HG02610 (cell line): Measurements from ENCODE around the gene PLXNB3.

Experiments
- ATAC-seq: cut with Tn5 transposase; IDR thresholded peaks from one replicate; pipeline ENCODE4 v1.9.1; 2021; ENCODE audit warnings: mild to moderate bottlenecking, moderate library complexity; ENCODE audit not compliant: unreplicated experiment

The PLXNB3 gene

DNA sequence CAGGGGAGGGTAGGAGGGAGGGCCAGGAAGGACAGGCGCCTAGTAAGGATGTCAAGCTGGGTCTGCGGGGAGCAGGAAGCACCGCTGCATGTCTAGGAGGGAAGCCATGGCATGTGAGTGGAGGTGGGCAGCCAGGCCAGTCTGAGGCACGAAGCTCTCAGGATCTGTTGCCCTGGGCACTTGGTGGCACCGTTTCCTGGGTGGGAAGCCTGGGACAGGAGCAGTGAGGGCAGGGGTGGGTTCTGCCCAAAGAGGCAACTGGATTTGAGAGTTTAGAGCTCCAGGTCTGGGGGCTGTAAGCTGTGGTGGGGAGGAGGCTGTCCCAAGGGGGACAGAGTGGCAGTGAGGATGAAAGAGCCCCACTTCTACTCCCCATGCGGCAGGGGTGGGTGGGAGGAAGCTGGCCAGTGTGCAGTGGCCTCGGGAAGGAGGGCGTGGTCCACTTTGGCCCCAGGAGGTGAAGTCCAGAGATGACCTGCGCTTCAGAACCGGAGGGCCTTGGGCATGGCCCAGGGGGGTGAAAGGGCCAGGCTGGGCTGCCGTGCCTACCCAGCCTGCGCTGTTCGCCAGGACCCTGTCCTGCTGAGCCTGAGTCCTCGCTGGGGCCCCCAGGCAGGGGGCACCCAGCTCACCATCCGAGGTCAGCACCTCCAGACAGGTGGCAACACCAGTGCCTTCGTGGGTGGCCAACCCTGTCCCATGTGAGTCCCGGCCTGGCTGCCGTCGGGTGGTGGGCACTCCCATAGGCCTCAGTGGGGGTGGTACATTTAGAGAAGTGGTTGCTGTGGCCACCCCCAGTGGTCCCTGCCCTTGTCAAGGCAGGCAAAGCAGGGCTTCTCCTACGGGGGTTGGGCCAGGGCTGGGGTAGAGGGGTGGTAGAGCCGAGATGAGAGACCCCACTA, 8.5 kb downstream of the PLXNB3 start:
- ATAC-seq, result no peak

DNA sequence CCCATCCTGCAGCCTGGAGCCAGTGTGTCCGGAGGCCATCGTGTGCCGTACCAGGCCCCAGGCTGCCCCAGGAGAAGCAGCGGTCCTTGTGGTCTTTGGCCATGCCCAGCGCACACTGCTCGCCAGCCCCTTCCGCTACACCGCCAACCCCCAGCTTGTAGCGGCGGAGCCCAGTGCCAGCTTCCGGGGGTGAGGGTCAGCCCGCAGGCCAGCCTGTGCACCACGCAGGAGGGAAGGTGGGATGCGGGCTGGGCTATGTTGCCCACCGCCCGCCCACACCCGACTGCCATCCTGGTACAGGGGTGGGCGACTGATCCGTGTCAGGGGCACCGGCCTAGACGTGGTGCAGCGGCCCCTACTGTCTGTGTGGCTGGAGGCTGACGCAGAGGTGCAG, 9.2 kb downstream of the PLXNB3 start:
- no peak for ATAC-seq

- ATAC-seq, result no peak
Measured at GRCh38 chrX:153773741-153774575, 9.9 kb downstream of the PLXNB3 start.

GRCh38 chrX:153774576-153775292, 10.7 kb downstream of the PLXNB3 start:
- ATAC-seq, result no peak

- no peak for ATAC-seq
Measured at GRCh38 chrX:153775293-153776119, 11.5 kb downstream of the PLXNB3 start.

DNA sequence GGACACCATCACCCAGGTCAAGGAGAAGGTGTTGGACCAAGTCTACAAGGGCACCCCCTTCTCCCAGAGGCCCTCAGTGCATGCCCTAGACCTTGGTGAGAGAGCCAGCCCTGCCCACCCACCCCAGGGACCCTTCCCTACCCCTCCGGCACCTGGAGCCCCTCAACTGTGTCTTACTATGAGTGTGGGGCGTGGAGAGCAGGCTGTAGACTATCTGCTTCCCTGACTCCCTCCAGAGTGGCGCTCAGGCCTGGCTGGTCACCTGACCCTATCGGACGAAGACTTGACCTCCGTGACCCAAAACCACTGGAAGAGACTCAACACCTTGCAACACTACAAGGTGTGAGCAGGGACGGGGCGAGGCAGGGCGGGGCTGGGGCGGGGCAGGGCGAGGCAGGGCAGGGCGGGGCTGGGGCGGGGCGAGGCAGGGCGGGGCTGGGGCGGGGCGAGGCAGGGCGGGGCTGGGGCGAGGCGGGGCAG, 12.1 kb downstream of the PLXNB3 start:
- ATAC-seq, result no peak

DNA sequence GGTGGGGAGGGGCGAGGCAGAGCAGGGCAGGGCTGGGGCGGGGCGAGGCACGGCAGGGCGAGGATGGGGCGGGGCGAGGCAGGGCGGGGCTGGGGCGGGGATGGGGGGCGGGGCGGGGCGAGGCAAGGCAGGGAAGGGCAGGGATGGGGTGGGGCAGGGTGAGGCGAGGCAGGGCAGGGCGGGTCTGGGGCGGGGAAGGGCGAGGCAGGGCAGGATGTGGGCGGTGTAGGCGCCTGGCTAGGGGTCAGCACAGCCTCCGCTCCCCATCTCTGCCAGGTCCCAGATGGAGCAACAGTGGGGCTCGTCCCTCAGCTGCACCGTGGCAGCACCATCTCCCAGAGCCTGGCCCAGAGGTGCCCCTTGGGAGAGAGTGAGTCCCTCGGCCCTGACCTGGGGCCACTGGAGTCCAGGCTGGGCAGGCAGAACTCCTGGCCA, 12.6 kb downstream of the PLXNB3 start:
- ATAC-seq, result no peak

DNA sequence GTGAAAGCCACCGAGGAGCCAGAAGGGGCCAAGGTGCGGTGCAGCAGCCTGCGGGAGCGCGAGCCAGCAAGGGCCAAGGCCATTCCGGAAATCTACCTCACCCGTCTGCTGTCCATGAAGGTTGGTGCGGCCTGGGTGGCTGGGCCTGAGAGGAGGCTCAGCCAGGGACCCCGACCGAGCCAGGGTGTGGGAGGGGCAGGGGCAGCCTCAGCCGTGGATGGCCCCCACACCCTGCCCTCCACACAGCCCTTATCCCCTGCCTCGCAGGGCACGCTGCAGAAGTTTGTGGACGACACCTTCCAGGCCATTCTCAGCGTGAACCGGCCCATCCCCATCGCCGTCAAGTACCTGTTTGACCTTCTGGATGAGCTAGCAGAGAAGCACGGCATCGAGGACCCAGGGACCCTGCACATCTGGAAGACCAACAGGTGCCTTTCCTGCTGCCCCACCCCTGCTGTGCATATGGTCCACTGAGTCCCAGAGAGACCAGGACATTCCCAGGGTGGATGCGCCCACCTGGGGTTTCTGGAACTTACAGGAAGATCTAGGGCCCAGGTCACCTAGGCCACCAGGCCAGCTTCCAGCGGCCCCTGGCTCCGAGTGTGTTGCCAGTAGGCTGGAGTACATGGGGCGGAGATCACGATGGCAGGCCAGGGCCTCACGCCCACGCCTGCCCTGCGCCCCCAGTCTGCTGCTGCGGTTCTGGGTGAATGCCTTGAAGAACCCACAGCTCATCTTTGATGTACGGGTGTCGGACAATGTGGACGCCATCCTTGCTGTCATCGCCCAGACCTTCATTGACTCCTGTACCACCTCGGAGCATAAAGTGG, 13.4 kb downstream of the PLXNB3 start:
- no peak for ATAC-seq

DNA sequence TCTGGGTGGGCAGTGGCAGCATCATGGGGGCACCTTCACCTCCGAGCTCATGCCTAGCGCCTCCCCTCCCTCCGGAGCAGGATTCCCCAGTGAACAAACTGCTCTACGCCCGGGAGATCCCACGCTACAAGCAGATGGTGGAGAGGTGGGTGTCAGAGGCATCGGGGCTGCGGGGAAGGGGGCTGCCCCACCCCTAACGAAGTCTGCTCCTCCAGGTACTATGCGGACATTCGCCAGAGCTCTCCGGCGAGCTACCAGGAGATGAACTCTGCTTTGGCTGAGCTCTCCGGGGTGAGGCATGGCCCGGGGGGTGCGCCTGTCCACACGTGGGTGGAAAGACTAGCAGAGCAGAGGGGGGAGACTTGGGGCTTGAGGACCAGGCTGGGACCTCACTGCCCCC, 14.1 kb downstream of the PLXNB3 start:
- ATAC-seq, result no peak

- ATAC-seq, result no peak
Measured at GRCh38 chrX:153778684-153779101, 14.6 kb downstream of the PLXNB3 start.

DNA sequence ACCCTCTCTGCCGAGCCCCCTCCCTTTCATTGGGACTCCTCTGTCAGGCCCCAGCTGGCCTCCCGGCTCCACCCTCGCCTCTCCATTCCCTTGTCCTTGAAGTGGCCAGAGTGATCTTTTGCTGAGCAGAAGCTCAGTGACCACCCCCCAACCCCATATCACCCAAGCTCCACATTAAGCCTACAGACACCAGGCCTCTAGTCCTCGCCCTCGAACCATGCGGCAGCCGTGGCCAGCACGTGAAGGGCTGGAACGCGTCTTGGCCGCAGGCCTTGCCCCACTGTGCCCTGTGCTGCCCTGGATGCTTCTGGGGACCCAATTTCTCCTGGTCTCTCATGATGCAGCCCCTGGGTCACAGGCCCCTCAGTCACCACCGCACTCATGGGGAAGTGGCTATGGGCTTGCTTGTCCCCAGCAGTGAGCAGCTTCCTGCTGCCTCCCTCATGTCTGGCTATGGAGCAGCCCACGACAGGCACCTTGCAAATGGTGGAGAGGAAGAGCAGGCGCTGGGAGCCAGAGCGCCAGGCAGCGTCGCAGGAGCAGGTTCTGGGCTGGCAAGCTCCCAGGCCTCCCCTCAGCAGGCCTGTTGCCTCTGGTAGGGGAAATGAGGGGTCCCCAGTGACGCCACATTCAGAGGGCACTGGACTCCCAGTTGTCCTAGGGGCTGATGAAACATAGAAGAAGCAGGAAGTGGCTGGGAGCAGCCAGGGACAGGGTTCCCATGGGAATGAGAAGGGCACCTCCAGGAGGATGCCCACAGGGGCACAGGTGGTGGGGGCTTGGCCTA, 16.0 kb downstream of the PLXNB3 start:
- ATAC-seq, result no peak

DNA sequence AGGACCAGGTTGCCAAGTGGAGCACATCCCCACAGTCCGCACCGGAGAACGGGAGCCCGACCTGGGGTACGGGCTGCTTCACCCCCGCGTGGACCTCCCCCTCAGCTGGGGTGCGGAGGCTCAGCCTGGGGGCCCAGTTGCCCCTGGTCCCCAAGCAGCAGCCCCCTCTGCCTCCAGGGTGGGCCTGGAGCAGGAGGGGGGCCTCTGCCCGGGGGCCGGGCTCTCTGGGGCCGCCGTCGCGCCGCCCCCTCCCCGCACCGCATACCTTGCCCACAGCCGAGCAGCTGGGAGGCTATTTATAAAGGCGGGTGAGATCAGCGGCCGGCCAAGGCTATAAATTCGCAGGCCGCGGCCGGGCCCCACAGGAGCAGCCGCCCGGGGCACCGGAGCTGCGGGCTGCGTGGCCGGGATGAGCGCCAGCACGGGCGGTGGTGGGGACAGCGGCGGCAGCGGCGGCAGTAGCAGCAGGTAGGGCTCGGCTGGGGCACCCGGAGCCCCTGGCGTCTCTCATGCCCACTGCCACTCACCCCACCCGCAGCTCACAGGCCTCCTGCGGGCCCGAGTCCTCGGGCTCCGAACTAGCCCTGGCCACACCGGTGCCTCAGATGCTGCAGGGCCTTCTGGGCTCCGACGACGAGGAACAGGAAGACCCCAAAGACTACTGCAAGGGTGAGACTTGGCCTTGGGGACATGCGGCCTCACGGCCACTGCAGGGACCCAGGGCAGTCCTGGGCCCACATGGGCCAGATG, 16.8 kb downstream of the PLXNB3 start, which contains the start of gene SRPK3:
SRPK3 (plus strand) TSS at position 364 of the 750 bp plus-strand sequence; CDS start at position 410, 46 bp downstream.
- ATAC-seq, result no peak

DNA sequence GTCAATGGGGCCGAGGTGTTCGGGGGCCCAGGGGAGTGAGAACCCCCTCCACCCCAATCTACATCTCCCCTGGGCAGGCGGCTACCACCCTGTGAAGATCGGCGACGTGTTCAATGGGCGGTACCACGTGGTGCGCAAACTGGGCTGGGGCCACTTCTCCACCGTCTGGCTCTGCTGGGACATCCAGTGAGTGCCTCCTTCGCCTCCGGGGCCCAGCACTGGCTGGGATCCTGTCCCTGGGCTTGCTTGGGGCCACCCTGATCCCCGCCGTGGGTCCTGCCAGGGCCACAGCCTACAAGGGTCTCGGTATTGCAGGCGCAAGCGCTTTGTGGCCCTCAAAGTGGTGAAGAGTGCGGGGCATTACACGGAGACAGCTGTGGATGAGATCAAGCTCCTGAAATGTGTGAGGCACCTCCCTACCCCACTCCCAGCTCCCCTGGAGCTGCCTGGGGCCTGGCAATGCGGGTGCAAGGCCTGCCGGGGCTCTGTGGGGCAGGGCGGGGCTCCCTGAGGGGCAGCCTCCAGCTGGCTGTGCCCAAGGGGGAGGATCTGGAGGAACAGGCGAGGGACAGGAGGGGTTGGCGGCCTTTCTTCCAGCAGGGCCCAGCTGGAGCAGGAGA, 17.5 kb downstream of the PLXNB3 start:
- no peak for ATAC-seq

- ATAC-seq, result no peak
Measured at GRCh38 chrX:153782313-153782712, 18.3 kb downstream of the PLXNB3 start.

GRCh38 chrX:153782871-153783270, 18.8 kb downstream of the PLXNB3 start:
- ATAC-seq, result no peak

DNA sequence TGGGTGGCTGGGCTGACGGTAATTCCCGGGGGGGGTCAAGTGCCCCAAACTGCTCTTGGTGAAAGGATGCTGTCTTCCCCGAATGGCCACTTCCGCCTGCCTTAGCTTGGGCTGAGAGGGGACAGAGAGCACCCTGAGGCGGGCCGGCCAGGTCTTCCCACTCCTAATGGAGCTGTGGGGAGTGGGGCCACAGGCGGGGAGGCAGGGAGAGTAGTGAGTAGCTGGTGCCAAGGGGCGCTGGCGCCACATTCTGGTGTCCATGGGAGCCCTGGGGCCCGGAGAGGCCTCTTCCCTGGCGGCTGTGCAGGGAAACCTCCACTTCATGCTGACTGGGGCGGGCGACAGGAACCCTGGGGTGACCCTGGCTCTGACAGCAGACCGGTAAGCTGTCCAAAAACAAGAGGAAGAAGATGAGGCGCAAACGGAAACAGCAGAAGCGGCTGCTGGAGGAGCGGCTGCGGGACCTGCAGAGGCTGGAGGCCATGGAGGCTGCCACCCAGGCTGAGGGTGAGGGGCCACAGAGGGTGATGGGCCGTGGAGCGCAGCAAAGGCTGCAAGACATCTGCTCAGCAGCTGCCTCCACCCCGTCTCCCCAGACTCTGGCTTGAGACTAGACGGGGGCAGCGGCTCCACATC, 19.4 kb downstream of the PLXNB3 start:
- no peak for ATAC-seq
